ENCODE results near the gene L3MBTL4.
"Not testable (repeated sequence)": the region's sequence is repeated elsewhere in the genome, so short reads cannot be mapped to it uniquely, and the experiment has no call there.

The L3MBTL4 gene

GRCh38 chr18:6249170-6249569, 165.5 kb downstream of the L3MBTL4 start:
- no peak for DNase-seq (ENCODE audit: low read depth)

GRCh38 chr18:6248017-6248416, 166.7 kb downstream of the L3MBTL4 start:
- DNase-seq (ENCODE audit: low read depth): no peak

GRCh38 chr18:6242004-6242403, 172.7 kb downstream of the L3MBTL4 start:
- no peak for DNase-seq (ENCODE audit: low read depth)

GRCh38 chr18:6239716-6240115, 175.0 kb downstream of the L3MBTL4 start:
- DNase-seq (ENCODE audit: low read depth): no peak

GRCh38 chr18:6236258-6236657, 178.5 kb downstream of the L3MBTL4 start:
- DNase-seq (ENCODE audit: low read depth): no peak

GRCh38 chr18:6222271-6222670, 192.4 kb downstream of the L3MBTL4 start:
- no peak for DNase-seq (ENCODE audit: low read depth)

GRCh38 chr18:6221602-6222014, 193.1 kb downstream of the L3MBTL4 start:
- no peak for DNase-seq (ENCODE audit: low read depth)

GRCh38 chr18:6220129-6220528, 194.6 kb downstream of the L3MBTL4 start:
- DNase-seq (ENCODE audit: low read depth): no peak

DNA sequence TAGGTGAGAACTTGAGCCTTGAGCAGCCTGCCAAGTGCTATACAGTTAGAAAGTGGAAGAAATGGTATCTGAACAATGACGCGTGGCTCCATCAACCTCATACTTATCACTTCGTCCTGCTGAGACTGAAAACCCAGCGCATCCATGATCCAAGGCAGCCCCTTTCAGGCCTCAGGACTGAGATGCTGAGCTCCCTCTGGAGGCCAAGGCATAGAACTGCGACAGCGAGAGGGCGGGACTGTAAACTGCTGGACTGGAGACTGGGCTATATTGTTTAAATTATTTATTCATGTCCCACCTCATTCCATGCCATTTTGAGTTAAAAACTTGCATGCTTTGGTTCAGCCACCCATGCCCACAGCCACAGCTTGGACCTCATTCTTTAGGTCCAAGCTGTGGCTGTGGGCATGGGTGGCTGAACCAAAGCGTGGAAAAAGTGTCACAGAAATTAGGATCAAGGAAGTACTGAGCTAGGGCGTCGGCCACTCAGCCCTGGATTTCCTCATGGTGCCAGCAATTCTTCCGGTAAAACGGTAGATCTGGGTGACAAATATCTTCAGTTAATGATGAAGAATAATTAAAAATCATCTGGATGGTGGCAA, 195.5 kb downstream of the L3MBTL4 start:
- peak; percentile 20 for DNase-seq (ENCODE audit: low read depth)

DNA sequence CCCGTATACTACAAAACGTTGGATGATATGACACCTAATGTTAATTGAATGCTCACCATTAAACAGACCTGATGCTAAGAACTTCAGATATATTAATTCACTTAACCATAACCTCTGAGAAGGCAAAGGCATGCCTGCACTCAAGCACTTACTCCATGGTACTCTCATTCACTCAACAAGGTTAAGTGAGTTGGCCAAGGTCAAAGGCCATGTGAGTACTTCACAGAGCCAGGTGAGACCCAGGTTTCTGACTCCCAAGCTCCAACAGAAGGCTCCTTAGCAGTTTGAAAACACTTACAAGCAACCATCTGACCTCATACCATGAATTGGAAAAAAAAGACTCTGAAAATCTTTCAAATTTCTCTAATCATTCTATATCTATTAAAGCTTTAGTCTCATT, 198.8 kb downstream of the L3MBTL4 start:
- DNase-seq (ENCODE audit: low read depth): no peak

DNA sequence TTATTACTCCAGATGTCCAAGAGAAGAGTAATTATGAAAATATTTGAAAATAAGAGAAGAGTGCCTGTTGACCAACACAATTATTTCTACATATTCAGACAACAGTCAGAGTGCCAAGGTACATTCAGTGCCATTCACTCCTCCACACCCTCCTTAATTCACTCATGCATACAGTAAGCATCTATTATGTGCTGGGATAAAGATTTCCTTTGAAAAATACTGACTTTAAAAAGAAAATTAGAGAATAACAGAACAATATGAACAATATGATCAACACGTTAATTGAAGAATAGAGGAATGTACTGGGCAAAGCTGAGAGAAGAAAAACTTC, 203.6 kb downstream of the L3MBTL4 start:
- no peak for DNase-seq (ENCODE audit: low read depth)

GRCh38 chr18:6210349-6211173, 204.2 kb downstream of the L3MBTL4 start:
- no peak for DNase-seq (ENCODE audit: low read depth)

DNA sequence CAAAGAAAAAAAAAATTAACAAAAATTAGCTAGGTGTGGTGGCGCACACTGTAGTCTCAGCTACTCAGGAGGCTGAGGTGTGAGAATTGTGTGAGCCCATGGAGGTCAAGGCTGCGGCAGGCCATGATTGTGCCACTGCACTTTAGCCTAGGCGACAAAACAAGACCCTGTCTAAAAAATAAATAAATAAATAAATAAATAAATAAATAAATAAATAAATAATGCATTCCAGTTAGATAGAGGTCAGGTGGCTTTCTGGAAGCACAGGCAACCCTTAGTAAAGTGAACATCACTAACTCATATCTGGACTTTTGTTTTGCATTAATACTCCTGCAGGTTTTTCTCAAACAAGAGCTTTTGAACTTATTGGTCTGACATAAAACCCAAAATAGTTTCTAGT, 206.8 kb downstream of the L3MBTL4 start:
- DNase-seq (ENCODE audit: low read depth): no peak

DNA sequence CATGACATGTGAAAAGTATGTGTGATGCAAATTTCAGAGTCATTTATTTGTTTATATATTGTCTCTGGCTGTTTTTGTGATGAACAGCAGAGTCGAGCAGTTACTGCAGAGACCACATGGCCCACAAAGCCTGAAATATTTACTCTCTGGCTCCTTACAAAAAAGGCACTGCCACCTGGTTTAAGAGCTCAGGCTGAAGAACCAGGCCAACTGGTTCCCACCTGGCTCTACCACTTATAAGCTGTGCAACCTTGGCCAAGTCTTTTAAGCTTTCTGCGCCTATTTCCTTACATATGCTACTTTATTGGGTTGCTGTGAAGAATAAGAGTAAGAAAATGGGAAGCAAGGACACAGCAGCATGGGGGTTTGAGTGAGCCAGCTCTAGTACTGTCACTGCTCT, 207.6 kb downstream of the L3MBTL4 start:
- no peak for DNase-seq (ENCODE audit: low read depth)

- no peak for DNase-seq (ENCODE audit: low read depth)
Measured at GRCh38 chr18:6205706-6206105, 209.0 kb downstream of the L3MBTL4 start.

GRCh38 chr18:6204476-6204875, 210.2 kb downstream of the L3MBTL4 start:
- DNase-seq (ENCODE audit: low read depth): no peak

DNA sequence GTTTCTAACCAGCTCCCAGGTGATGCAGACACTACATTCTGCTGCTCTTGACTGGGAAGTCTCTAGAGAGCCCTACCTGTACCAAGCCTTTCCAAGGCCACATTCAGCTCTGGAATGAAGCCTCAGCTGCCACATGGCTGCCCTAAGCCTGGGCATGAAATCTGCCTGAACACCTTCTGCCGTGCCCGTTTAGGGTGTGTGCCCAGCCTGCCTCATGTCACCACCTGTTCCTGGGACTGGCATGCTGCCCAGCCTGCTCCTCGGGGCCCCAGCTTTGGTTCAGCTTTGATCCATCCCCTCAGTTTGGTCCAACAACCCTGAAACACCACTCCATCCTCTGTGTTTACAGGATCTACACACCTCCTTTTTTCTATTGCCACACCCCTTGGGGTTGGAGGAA, 210.9 kb downstream of the L3MBTL4 start:
- no peak for DNase-seq (ENCODE audit: low read depth)

- no peak for DNase-seq (ENCODE audit: low read depth)
Measured at GRCh38 chr18:6202861-6203260, 211.8 kb downstream of the L3MBTL4 start.

DNA sequence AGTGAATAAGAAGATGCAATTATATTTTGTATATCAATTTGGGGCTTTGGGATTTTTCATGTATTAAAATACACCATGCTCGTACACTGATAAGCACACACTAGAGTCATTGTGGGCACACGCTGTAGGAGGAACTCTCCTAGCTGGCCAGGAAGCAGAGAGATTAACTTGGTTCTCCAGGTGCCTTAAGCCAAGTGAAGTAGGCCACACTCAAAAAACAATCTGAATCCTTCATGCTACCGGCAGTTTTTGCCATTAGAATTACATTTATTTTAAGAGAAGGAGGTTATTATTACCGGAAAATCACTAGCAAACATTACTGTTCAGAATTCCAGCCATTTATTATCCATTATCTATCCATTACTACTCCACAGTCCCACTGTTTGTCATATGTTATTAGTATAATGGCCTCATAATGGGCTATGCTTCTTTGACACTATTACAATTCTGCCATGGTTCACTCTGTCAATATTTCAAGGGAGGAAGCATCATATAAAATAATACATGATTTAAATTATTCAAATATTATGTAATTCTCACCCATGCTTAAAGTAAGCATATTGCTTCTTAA, 214.4 kb downstream of the L3MBTL4 start:
- DNase-seq (ENCODE audit: low read depth): no peak

DNA sequence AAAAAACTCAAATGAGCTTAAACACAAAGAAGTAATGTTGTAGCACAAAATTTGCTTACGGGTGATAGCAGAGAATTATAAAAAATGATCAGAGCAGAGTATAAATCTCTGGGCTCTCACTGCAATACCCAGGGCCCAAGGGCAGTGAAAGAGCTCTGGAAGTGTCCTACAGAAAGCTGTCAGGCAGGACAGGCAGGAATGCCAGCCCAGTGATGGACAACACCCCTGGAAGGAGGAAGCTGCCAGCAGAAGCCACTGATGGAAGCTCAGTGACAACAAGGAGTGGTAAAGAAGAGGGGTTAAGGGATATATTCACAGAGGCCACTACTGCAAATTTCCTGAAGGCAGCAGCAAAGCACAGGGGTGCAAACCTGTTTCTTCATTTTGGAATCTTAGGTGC, 214.9 kb downstream of the L3MBTL4 start:
- no peak for DNase-seq (ENCODE audit: low read depth)

- no peak for DNase-seq (ENCODE audit: low read depth)
Measured at GRCh38 chr18:6198585-6198984, 216.1 kb downstream of the L3MBTL4 start.

DNA sequence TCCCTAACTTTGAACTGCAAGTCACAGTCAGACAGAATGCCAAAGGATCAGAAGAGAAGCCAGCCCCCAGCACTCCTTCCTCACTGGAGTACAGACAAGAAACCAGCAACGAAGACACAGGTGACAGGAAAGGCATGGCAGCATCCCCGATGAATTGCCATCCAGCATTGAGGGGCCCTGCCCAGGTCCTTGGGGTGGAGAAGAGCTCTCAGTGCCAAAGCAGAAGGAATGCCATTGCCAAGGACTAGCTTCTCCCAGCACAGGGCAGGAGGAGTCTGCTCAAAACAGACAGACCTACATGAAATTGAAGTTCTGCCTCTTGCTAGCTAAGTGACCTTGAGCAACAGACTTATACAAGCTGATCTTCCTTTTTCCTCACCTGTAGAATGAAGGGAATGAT, 220.1 kb downstream of the L3MBTL4 start:
- no peak for DNase-seq (ENCODE audit: low read depth)

GRCh38 chr18:6185782-6186181, 228.9 kb downstream of the L3MBTL4 start:
- not testable (repeated sequence) for DNase-seq (ENCODE audit: low read depth)

Data from ELR (cell line).